NCI-H526 (cell line): ENCODE measurements around the gene MCCC1.
"Not testable (repeated sequence)": the region's sequence is repeated elsewhere in the genome, so short reads cannot be mapped to it uniquely, and the experiment has no call there.

Experiments used
- DNase-seq, 2 experiments: peaks; one replicate each; lab custom pipeline; 2025; lab: John Stamatoyannopoulos, UW

Gene MCCC1

GRCh38 chr3:183099026-183099837, at the start of gene MCCC1:
Gene MCCC1, minus strand, starts transcription at chr3:183099496. Its CDS starts 56 bp downstream, at chr3:183099440.
- peak; percentile 97 to 99 for DNase-seq

GRCh38 chr3:183148056-183148455, 48.8 kb upstream of the MCCC1 start:
- DNase-seq, result no peak

DNA sequence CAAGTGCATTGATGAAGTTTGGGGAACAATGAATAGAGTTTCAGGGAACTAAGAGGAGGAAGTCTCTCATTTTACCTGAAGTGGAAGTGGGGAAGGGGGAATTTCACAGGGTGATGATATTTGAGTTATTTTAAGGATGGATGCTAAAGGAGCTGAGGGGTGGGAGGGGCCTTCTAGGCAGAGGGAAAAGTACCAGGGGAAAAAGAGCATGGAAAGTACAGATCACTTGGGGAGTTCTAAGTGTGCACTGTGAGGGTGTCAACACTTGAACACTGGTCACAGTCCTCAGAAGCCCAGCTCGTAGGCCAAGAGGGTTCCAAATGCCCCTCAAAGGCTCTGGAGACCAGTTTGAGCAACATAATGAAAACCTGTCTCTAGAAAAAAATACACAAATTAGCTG, 45.1 kb upstream of the MCCC1 start:
- DNase-seq, result no peak

- DNase-seq, result no peak
Observed at GRCh38 chr3:183142199-183142598, 42.9 kb upstream of the MCCC1 start.

DNA sequence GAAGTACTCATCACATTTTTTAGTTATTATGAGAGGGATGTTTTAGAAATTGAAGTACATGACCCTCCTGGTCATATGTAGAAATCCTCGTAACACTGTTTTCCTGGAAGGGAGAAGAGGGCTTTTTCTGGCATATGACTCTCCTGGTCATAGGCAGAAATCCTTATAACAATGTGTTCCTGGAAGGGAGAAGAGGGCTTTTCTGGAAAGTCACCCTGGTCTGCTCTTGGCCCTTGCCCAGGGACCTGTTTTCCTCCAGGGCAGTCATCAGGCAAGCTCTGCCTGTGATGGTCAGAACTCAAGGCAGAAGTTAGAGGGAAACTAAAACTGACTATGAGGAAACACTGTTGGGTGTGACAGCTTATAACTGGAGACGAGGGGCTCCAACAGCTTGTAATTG, 35.5 kb upstream of the MCCC1 start:
- no peak for DNase-seq

GRCh38 chr3:183132409-183132808, 33.1 kb upstream of the MCCC1 start:
- DNase-seq, result no peak

- DNase-seq, result no peak
Observed at GRCh38 chr3:183131735-183132134, 32.4 kb upstream of the MCCC1 start.

- no peak for DNase-seq
Observed at GRCh38 chr3:183131186-183131725, 32.0 kb upstream of the MCCC1 start.

DNA sequence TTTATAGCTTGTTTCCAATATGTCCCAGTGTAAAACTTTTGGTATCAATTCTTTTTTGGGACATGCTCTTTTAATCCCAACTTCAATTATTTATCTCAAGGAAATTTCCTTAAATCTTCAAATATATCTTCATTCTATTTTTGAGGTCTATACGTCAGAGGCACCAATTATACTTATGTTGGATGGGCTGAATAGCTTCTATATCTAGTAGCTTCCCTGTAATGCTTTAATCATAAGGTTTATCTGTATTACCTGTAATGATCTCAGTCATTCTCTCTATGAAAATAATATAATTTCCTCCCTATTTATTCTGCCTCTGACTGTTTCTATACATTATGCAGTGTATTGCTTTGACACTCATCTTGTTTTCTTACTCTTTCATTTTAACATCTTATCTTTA, 29.9 kb upstream of the MCCC1 start:
- no peak for DNase-seq

DNA sequence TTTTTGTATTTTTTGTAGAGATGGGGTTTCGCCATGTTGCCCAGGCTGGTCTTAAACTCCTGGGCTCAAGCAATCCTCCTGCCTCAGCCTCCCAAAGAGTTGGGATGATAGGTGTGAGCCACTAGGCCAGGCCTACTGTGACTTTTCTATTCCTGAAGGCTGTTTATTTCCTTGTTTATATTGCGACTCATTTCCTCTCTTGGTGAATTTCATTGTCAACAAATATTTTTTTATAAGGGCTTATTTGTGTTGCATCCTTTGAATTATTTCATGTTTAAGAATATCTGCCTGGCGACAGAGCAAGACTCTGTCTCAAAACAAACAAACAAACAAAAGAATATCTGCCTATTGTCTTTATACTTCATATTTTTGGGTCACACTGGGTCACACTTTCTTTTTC, 29.4 kb upstream of the MCCC1 start:
- no peak for DNase-seq

- DNase-seq, result no peak
Observed at GRCh38 chr3:183123891-183124290, 24.6 kb upstream of the MCCC1 start.

DNA sequence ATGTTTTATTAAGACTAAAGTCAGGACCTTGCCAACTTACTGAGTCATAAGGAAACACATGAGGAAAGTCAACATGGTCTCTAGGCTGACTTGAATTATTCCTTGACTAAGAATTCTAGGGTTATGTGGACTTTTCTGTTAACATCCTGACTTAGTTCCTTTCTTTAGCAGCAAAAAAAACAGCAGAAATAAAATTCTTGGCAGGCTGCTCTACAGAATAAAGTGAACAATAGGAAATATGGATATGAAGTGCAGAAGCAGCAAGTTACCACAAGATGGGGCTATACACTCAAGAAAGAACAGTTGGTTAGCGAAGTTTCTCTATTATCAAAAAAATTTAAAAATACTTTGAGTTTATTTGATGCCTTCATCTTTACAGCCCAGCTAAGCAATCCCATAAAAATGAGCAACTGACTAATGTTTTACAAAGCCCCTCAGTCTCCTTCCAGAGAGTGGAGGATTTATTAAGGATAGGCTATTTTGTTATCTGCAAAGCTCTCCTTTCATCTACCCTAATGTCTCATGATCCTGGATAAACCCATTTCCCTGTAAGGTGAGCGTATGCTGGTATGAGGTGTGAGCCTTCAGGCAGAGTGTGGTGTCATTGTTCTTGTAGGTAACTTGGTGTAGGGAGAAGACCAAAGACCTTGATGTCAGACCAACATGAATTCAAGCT, 23.1 kb upstream of the MCCC1 start:
- peak in 1 of 2 experiments; percentile 78 for DNase-seq

- DNase-seq, result no peak
Observed at GRCh38 chr3:183120538-183121215, 21.4 kb upstream of the MCCC1 start.

- DNase-seq, result no peak
Observed at GRCh38 chr3:183117056-183117455, 17.8 kb upstream of the MCCC1 start.

- peak; percentile 98 to 99 for DNase-seq
Observed at GRCh38 chr3:183116025-183116614, 16.8 kb upstream of the MCCC1 start.

DNA sequence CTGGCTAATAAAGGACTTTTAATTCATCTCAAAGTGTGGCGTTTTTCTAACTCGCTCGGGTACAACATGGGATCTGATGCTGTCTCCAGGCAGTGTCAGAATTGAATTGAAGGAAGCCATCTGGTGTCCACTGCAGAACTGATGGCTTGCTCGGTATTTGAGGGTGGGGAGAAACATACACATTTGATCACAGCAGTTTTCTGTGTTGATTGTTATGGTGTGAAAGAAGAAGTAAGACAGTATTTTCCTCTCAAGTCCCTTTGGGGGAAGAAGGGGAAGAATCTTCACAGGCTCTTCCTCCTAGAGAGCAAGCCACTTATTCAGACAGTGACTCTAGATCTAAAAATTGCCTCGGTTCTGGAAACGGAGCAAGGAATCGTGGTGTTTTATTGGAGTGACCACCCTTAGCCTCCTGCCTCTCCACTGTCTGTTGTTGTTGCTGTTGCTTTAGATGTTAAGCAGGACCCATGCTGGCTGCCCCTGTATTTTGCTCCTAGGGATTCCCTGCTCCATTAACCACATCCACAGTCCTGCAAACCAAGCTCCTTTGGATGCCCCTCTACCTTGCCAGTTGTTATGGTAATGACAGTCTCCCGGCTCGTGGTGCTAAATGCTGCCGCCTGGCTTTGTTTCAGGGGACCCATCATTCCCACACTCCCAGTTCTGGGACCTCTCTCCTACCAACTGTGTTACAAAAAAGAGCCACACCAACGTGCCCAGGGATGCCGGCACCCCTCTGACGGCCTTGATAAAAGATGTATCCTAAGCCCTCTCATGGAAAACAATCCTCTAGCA, 15.3 kb upstream of the MCCC1 start:
- peak in 1 of 2 experiments; percentile 36 for DNase-seq

DNA sequence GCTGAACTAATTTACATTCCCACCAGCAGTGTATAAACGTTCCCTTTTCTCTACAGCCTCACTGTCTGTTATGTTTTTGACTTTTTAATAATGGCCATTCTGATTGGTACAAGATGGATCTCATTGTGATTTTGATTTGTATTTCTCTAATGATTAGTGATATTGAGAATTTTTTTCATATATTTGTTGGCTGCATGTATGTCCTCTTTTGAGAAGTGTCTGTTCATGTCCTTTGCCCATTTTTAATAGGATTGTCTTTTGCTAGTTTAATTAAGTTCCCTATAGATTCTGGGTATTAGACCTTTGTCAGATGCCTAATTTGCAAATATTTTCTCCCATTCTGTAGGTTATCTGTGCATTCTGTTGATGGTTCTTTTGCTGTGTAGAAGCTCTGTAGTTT, 10.6 kb upstream of the MCCC1 start:
- DNase-seq, result not testable (repeated sequence)

DNA sequence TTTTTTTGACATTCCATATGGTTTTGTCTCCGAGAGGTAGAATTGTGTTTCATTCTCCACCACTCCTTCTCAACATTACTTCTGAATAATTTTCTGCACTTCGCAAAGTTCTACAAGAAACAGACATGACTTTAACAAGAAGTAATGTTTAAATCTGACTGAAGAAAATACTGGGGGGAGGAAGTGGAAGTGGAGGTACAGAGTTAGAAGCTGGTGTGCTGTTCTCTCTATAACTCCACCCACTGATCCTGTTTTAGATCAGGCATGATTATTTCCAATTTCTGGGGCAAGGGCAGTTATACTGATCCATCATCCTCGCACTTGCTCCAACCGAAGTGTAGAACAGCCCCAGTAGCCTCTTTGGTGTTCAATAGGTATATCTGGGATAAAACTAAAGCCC, 9.2 kb upstream of the MCCC1 start:
- DNase-seq, result no peak

DNA sequence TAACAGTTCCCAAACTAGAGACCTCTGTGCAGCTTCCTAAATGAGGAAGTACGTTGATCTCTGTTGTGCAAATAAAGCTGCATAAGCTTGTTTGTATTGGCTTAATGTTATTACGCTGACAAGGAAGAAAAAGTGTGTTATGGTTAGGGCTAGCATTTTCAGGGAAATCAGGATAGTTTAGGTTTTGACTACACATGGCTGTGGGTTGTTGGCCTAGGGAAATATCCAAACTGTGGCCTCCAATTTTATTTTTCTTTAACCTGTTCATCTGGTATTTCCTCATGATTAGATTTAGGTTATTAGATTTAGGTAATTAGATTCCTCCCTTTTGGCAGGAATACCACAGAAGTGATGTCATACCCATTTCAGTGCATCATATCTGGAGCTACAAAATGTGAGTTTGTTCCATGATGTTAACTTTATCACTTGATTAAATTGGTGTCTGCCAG, 8.7 kb upstream of the MCCC1 start:
- DNase-seq, result peak; percentile 84 to 92

- DNase-seq, result not testable (repeated sequence)
Observed at GRCh38 chr3:183107372-183107771, 8.1 kb upstream of the MCCC1 start.

GRCh38 chr3:183106635-183107034, 7.3 kb upstream of the MCCC1 start:
- no peak for DNase-seq
